B cell (primary cell): ENCODE measurements around the gene HOXC4. TPM values are rescaled to one million over a fixed set of nuclear protein-coding genes. Genes with fewer than 3 reads are reported as not detected.
"Not testable (repeated sequence)": the region's sequence is repeated elsewhere in the genome, so short reads cannot be mapped to it uniquely, and the experiment has no call there.

Experiments used
- ATAC-seq: fragments of 200-7000 bp; cut with Tn5 transposase; one replicate; pipeline ENCODE4 v1.10.0; 2021; ENCODE audit warnings: low read depth, mild to moderate bottlenecking, moderate number of reproducible peaks, moderate library complexity
- CTCF ChIA-PET: fragments of 350-600 bp; sonication (Branson Sonifier 250); formaldehyde crosslinking; loops from one replicate; lab custom pipeline; 2021; ENCODE audit warnings: antibody characterized with exemption, inconsistent platforms; lab: Charles Lee
- POLR2A ChIA-PET: fragments of 350-600 bp; sonication (Branson Sonifier 250); formaldehyde crosslinking; loops from one replicate; lab custom pipeline; 2021; ENCODE audit warnings: antibody characterized with exemption; lab: Charles Lee
- DNase-seq: peaks from one replicate; pipeline ENCODE4 v3.0.0; 2013
- H2AFZ ChIP-seq: 2 replicates; pipeline ENCODE4 v1.6.1; 2012; ENCODE audit warnings: mild to moderate bottlenecking, low read depth, low read length; ENCODE audit not compliant: insufficient read depth, poor library complexity, severe bottlenecking
- H3K27ac ChIP-seq, 2 donors: 1 replicate in 1 of 2; 2 replicates in 1 of 2; pipeline ENCODE4 v1.5.1; 2012 to 2013; ENCODE audit warnings: low read length in 2 of 2, mild to moderate bottlenecking in 2 of 2, moderate library complexity in 1 of 2
- H3K27me3 ChIP-seq, 4 experiments: fragments of 200-600 bp in 1 of 4; sonication (generic) in 1 of 4; replicated peaks in 1 of 4; 1 replicate in 2 of 4; 2 replicates in 2 of 4; pipeline versions ENCODE4 v1.6.1 to v1.7.0; 2013 to 2016; ENCODE audit warnings: low read length in 3 of 4, mild to moderate bottlenecking in 2 of 4, mixed read lengths in 1 of 4, moderate library complexity in 1 of 4; ENCODE audit not compliant: insufficient read depth in 4 of 4, control insufficient read depth in 3 of 4; ENCODE audit errors: control extremely low read depth in 1 of 4
- H3K36me3 ChIP-seq, 2 experiments: replicated peaks in 1 of 2; 1 replicate in 1 of 2; 2 replicates in 1 of 2; pipeline versions ENCODE4 v1.6.1 to v1.7.1; 2013; ENCODE audit warnings: low read length in 1 of 2; ENCODE audit not compliant: insufficient read depth in 2 of 2, control insufficient read depth in 1 of 2; ENCODE audit errors: control extremely low read depth in 1 of 2, extremely low read depth in 1 of 2
- H3K4me1 ChIP-seq, 2 donors: fragments of 200-600 bp in 1 of 2; sonication (generic) in 1 of 2; 1 replicate in 1 of 2; 2 replicates in 1 of 2; pipeline versions ENCODE4 v1.5.1 to v1.6.1; 2013 to 2017; ENCODE audit warnings: low read length in 2 of 2; ENCODE audit not compliant: control insufficient read depth in 2 of 2, insufficient read depth in 2 of 2
- H3K4me2 ChIP-seq: replicated peaks from 2 replicates; pipeline ENCODE3; 2012; ENCODE audit warnings: mild to moderate bottlenecking, low read depth, low read length; ENCODE audit not compliant: poor library complexity, severe bottlenecking
- H3K4me3 ChIP-seq, 5 experiments: fragments of 200-600 bp in 1 of 5; sonication (generic) in 1 of 5; 1 replicate in 3 of 5; 2 replicates in 2 of 5; pipeline versions ENCODE4 v1.5.1 to v1.7.0; 2011 to 2016; ENCODE audit warnings: low read length in 4 of 5, mild to moderate bottlenecking in 4 of 5, low read depth in 2 of 5, control low read depth in 1 of 5, moderate library complexity in 1 of 5; ENCODE audit not compliant: insufficient read depth in 1 of 5; ENCODE audit errors: control extremely low read depth in 1 of 5, extremely low read depth in 1 of 5
- H3K79me2 ChIP-seq: fragments of 200-600 bp; sonication (generic); one replicate; pipeline ENCODE4 v1.6.0; 2016; ENCODE audit warnings: low read length; ENCODE audit not compliant: control insufficient read depth, insufficient read depth
- H3K9ac ChIP-seq: fragments of 200-600 bp; sonication (generic); 2 replicates; pipeline ENCODE4 v1.6.1; 2017; ENCODE audit warnings: mild to moderate bottlenecking, low read length, moderate library complexity
- H3K9me3 ChIP-seq, 3 donors: one replicate each; pipeline versions ENCODE4 v1.6.1 to v1.7.1; 2013; ENCODE audit warnings: low read length in 2 of 3; ENCODE audit not compliant: control insufficient read depth in 2 of 3, insufficient read depth in 1 of 3; ENCODE audit errors: control extremely low read depth in 1 of 3
- H4K20me1 ChIP-seq: 2 replicates; pipeline ENCODE4 v1.6.0; 2012; ENCODE audit warnings: mild to moderate bottlenecking, low read length; ENCODE audit not compliant: insufficient read depth, control insufficient read depth, poor library complexity, severe bottlenecking
- H3K27ac Mint-ChIP-seq: one replicate; pipeline ENCODE4 v1.8.0; 2021; ENCODE audit warnings: mixed read lengths
- H3K27me3 Mint-ChIP-seq: one replicate; pipeline ENCODE4 v1.8.0; 2021; ENCODE audit warnings: mixed read lengths
- H3K4me1 Mint-ChIP-seq: one replicate; pipeline ENCODE4 v1.8.0; 2021; ENCODE audit warnings: mixed read lengths
- H3K4me3 Mint-ChIP-seq: one replicate; pipeline ENCODE4 v1.8.0; 2021; ENCODE audit warnings: mixed read lengths
- H3K9me3 Mint-ChIP-seq: one replicate; pipeline ENCODE4 v1.8.0; 2022; ENCODE audit warnings: mixed read lengths; ENCODE audit not compliant: insufficient read depth
- WGBS: methylation state at CpG from one replicate; pipeline ENCODE4 v1.1.5; 2013; ENCODE audit warnings: missing lambda C conversion rate; ENCODE audit not compliant: insufficient coverage; 5-methylcytosine and 5-hydroxymethylcytosine counted together
- intact Hi-C: fragments of 100-400 bp; cut with micrococcal nuclease; formaldehyde crosslinking; loops from one replicate; pipeline ENCODE4 v1.10.0; 2022
- polyA plus RNA-seq: library from polyadenylated mRNA; depleted of rRNA; stranded (reverse); fragments of >200 nt; gene quantifications from 2 replicates; pipeline ENCODE4 v1.2.3, GENCODE V29; 2012
- total RNA-seq, 2 donors: library from RNA; stranded (reverse); fragments of 120-200 nt in 1 of 2; gene quantifications; 1 replicate in 1 of 2; 2 replicates in 1 of 2; pipeline versions ENCODE4 v1.2.3 to v1.2.4, GENCODE V29; 2013 to 2022

HOXC4 gene
- total and polyA plus RNA-seq, 2 donors (not counting 1 experiment from before 2014, with no cell fraction given): 4.3 to 6.5 TPM

DNA sequence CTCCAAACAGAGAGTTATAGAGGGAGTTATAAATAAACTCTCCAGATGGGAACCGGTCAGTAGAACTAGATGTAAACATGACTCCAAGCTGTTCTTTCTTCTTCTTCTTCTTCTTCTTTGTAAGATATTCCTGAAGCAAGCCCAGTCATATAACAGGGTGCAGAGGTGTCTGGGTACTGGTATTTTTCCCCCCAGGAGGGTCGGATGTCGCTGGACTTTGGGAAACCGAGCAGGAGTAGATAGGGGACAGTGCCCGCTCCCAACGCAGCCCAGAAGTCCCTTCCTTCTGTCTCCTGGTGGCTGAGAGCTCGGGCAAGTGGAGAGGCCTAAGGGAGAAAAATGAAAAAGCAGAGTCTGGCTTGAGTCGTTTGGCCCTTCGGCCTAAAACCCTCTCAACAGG, 25.5 kb downstream of the HOXC4 start:
- CTCF ChIA-PET, H3K27ac ChIP-seq, H3K27me3 Mint-ChIP-seq, H3K9ac ChIP-seq, H3K27me3 ChIP-seq, ATAC-seq, DNase-seq, POLR2A ChIA-PET, intact Hi-C loops, H3K36me3 ChIP-seq, H3K9me3 ChIP-seq, H3K79me2 ChIP-seq, H2AFZ ChIP-seq, H3K9me3 Mint-ChIP-seq, H3K4me2 ChIP-seq, H3K4me3 Mint-ChIP-seq, H4K20me1 ChIP-seq, H3K4me3 ChIP-seq: not testable (repeated sequence)
- WGBS: 98% methylated on average over 7 of the region's 9 CpGs
- Mint-ChIP-seq H3K4me1 (peaks cover 22% of the 10 kb centered on the region), H3K27ac (peak overlapping the region; percentile 64)
- H3K4me1 ChIP-seq: peaks cover 3 to 20% of the 10 kb centered on the region in 2 donors

DNA sequence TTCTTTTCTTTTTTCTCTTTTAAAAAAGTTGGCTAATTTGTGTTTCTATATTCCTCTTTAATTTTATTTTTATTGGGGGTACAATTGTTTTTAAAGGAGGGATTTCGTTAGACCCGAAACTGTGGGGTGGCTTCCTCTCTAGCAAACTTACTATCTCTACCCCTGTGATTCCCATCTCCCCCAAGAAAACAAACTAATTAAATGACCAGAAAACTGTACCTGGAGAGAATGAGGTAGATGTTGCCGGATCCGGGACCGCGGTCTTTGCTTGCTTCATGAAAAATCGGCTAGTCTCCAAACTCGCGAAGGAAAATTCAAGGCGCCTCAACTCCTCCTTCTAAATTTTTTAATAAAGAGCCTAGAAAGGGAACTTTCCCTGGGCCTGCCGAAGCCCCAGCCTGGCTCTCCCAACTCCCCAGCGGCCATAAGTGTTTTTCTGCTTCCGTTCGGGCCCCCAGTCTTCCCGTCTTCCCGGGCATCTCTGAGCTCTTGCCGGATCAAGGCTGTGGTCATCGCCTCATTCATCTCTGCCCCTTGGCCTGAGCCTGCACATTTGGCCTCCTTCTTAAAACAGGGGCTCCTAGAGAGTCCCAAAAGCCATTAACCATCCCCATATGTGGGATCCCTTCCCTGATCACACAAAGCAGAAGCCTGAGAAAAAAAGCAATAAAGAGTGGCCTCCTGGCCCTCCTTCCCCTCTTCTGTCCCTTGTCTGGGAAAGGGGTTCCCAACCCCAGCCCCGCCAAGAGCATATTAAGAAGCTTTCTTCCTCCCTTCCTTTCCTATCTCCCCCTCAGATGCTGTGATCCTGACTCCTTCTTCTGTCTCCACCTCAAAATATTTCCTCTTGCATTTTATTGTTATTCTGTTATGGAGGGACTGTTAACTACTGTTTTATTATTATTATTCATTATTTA, 26.6 kb downstream of the HOXC4 start:
- DNase-seq, CTCF ChIA-PET, H3K9ac ChIP-seq, H3K4me2 ChIP-seq, H3K79me2 ChIP-seq, H3K27me3 Mint-ChIP-seq, H2AFZ ChIP-seq, H3K4me3 ChIP-seq, H3K27me3 ChIP-seq, ATAC-seq, H3K36me3 ChIP-seq, H3K9me3 ChIP-seq, H3K9me3 Mint-ChIP-seq, H4K20me1 ChIP-seq, intact Hi-C loops: not testable (repeated sequence)
- Mint-ChIP-seq H3K4me3 (peak overlapping the region; percentile 20), H3K4me1 (peaks cover 22% of the 10 kb centered on the region), H3K27ac (peak overlapping the region; percentile 93)
- WGBS: 94% methylated on average over 12 of the region's 19 CpGs
- peak overlapping the region; percentile 23 to 50 for H3K27ac ChIP-seq
- H3K4me1 ChIP-seq: peaks cover 3 to 20% of the 10 kb centered on the region in 2 donors
- POLR2A ChIA-PET: interaction anchor here (0.7 kb wide), 1 partner anchor 105 kb away, joined by 7 read pairs; no protein-coding TSS in a partner anchor

DNA sequence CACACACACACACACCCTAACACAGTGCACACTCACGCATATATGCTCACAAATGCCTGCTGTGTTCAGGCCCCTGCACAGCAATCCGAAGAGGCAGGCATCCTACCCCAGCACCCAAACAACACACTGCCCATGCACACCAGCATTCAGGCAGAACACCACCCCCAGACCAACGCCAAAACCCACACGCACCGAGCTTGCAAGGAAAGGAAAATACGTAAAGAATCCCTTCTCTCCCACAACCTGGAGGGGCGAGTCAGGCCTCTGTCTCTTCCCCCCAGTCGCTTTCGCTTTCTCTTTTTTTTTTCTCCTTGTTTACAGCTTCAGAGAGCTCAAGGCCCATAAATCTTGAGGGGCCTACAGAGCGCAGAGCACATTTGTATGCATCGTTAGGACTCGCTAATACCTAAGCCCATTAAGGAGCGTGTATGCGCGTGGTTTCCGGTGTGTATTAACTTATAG, 27.4 kb downstream of the HOXC4 start:
- H3K27me3 Mint-ChIP-seq, H3K27me3 ChIP-seq, ATAC-seq, H3K79me2 ChIP-seq, intact Hi-C loops, H4K20me1 ChIP-seq, CTCF ChIA-PET, H3K9me3 Mint-ChIP-seq, H3K9me3 ChIP-seq, H3K36me3 ChIP-seq: not testable (repeated sequence)
- POLR2A ChIA-PET: interaction anchor here (0.6 to 0.7 kb wide), 3 partner anchors 27 to 1736 kb away, joined by 5 to 7 read pairs (median 6); partner anchors contain the start of gene SARNP
- Histone ChIP-seq H2AFZ (peak overlapping the region; percentile 77), H3K27ac (peak overlapping the region; percentile 50 to 74), H3K4me3 (peak overlapping the region in 4 of 5 experiments; percentile 36 to 66 (median 56)), H3K9ac (peak overlapping the region; percentile 68), H3K4me2 (peak overlapping the region; percentile 56), H3K4me1 (peaks cover 3 to 20% of the 10 kb centered on the region in 2 donors)
- peak overlapping the region; percentile 93 for H3K27ac Mint-ChIP-seq
- peak overlapping the region; percentile 88 for H3K4me3 Mint-ChIP-seq
- DNase-seq: peak; percentile 63
- WGBS: 6% methylated on average over 6 of the region's 16 CpGs
- H3K4me1 Mint-ChIP-seq: peaks cover 22% of the 10 kb centered on the region
